Activated B cell treated with CpG ODN at 0.5 μM for 24 hours (primary cell): ENCODE data around the gene PSMC3. TPM values are rescaled to one million over a fixed set of nuclear protein-coding genes. Genes with fewer than 3 reads are reported as not detected.

ENCODE experiments used
- ATAC-seq: fragments of 200-7000 bp; cut with Tn5 transposase; one replicate; pipeline ENCODE4 v1.10.0; 2021; ENCODE audit warnings: low read depth, mild to moderate bottlenecking, moderate library complexity
- CTCF ChIA-PET: fragments of 350-600 bp; sonication (Branson Sonifier 250); formaldehyde crosslinking; loops from one replicate; lab custom pipeline; 2021; ENCODE audit warnings: antibody characterized with exemption; lab: Charles Lee
- POLR2A ChIA-PET: fragments of 350-600 bp; sonication (Branson Sonifier 250); formaldehyde crosslinking; loops from one replicate; lab custom pipeline; 2021; ENCODE audit warnings: antibody characterized with exemption; lab: Charles Lee
- DNase-seq: peaks from one replicate; pipeline ENCODE4 v3.0.0; 2022
- H3K27ac Mint-ChIP-seq: one replicate; pipeline ENCODE4 v1.8.0; 2020; ENCODE audit warnings: mixed read lengths
- H3K27me3 Mint-ChIP-seq: one replicate; pipeline ENCODE4 v1.8.0; 2021; ENCODE audit warnings: mixed read lengths
- H3K36me3 Mint-ChIP-seq: one replicate; pipeline ENCODE4 v1.8.0; 2021; ENCODE audit warnings: low read depth, mixed read lengths
- H3K4me1 Mint-ChIP-seq: one replicate; pipeline ENCODE4 v1.8.0; 2021; ENCODE audit warnings: mixed read lengths
- H3K4me3 Mint-ChIP-seq: one replicate; pipeline ENCODE4 v1.8.0; 2020; ENCODE audit warnings: mild to moderate bottlenecking, mixed read lengths
- H3K9me3 Mint-ChIP-seq: one replicate; pipeline ENCODE4 v1.8.0; 2020; ENCODE audit warnings: mixed read lengths
- intact Hi-C: fragments of 100-400 bp; cut with micrococcal nuclease; formaldehyde crosslinking; loops from one replicate; pipeline ENCODE4 v1.15.1; 2024
- total RNA-seq: library from RNA; stranded (reverse); gene quantifications from 2 replicates; pipeline ENCODE4 v1.2.3, GENCODE V29; 2022
- TF ChIP-seq, protein P1 (sequence below): fragments of 200-600 bp; IDR thresholded peaks from one replicate; pipeline ENCODE4 v1.8.0; 2022; ENCODE audit warnings: antibody characterized with exemption, mild to moderate bottlenecking

Gene PSMC3
- total RNA-seq, 1 donor from 2014 or later: 101 TPM

DNA sequence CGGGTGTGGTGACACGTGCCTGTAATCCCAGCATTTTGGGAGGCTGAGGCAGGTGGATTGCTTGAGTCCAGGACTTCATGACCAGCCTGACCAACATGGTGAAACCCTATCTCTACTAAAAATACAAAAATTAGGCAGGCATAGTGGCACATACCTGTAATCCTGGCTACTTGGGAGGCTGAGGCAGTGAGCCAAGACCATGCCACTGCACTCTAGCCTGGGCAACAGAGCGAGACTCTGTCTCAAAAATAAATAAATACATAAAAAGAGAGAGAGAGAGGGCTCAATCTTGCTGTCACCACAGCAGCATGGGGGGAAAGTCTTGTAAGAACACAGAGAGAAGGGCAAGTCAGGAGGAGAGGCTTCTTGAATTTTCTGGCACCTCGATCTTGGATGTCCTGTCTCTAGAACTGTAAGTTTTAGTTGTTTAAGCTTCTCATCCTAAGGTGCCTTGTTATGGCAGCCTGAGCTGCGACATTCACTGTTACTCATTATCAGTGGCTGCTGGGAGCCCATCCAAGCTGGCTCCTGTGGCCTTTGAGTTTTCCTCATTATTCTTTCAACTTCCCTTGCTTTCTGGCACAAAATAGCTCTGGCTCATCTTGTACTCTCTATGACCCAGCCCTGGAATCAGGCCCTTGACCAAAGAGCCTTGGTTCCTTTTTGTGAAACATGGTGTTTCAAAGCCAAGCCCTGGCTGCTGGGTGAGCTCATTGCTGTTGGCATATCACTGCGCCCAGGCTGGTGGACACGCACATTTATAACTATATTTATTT lies 8.0 kb upstream of the PSMC3 start:
- POLR2A ChIA-PET: no interaction called here
- CTCF ChIA-PET: no interaction called here

DNA sequence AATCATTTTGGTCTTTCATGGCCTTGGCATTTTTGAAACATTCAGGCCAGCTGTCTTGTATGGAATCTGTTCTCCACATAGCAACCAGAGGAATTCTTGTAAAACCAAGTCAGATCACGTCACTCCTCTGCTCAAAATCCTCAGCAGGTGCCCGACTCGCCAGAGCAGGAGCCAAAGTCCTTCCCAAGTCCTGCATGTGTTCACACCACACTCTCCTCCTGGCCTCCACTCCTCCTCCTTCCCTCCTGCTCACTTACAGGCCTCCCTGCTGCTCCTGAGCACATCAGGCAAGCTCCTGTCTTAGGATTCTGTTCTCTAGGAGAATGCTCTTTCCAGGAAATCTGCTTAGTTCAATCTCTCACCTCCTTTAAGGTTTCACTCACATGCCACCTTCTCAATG lies 6.9 kb upstream of the PSMC3 start:
- CTCF ChIA-PET: no interaction called here
- TF ChIP-seq, protein P1, sequence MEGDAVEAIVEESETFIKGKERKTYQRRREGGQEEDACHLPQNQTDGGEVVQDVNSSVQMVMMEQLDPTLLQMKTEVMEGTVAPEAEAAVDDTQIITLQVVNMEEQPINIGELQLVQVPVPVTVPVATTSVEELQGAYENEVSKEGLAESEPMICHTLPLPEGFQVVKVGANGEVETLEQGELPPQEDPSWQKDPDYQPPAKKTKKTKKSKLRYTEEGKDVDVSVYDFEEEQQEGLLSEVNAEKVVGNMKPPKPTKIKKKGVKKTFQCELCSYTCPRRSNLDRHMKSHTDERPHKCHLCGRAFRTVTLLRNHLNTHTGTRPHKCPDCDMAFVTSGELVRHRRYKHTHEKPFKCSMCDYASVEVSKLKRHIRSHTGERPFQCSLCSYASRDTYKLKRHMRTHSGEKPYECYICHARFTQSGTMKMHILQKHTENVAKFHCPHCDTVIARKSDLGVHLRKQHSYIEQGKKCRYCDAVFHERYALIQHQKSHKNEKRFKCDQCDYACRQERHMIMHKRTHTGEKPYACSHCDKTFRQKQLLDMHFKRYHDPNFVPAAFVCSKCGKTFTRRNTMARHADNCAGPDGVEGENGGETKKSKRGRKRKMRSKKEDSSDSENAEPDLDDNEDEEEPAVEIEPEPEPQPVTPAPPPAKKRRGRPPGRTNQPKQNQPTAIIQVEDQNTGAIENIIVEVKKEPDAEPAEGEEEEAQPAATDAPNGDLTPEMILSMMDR: no peak
- DNase-seq: no peak

More for the DNA sequence above, 8.0 kb upstream of the PSMC3 start:
- Mint-ChIP-seq H3K9me3 (no peaks in the 10 kb centered on the region), H3K4me1 (no peaks in the 10 kb centered on the region), H3K4me3 (no peak overlapping the region), H3K36me3 (no peaks in the 10 kb centered on the region), H3K27ac (no peak overlapping the region), H3K27me3 (no peaks in the 10 kb centered on the region)
- intact Hi-C loops: no loop called here
- DNase-seq (no peak), ATAC-seq (no peak)
- TF ChIP-seq, protein P1: no peak

DNA sequence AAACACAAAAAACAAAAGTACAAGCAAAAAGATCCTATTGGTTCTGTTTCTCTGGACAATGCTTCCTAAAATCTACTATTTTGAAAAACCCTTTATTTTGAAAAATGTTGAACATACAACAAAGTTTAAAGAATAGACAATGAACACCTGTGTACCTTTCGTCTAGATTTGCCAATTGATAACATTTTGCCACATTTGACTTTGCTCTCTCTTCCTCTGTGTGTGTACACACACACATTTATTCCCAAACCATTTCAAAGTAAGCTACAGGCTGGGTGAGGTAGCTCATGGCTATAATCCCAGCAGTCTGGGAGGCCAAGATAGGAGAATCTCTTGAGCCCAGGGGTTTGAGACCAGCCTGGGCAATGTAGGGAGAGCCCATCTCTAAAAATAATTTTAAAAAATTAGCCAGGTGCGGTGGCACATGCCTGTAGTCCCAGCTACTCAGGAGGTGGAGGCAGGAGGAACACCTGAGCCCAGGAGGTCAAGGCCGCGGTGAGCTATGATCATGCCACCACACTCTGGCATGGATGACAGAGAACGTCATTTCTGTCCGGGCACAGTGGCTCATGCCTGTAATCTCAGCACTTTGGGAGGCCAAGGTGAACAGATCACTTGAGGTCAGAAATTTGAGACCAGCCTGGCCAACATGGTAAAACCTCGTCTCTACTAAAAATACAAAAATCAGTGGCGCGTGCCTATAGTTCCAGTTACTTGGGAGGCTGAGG lies 5.3 kb upstream of the PSMC3 start:
- Mint-ChIP-seq H3K36me3 (peaks cover under 1% of the 10 kb centered on the region), H3K27ac (no peak overlapping the region), H3K27me3 (no peaks in the 10 kb centered on the region), H3K4me3 (no peak overlapping the region), H3K4me1 (peaks cover 2% of the 10 kb centered on the region), H3K9me3 (no peaks in the 10 kb centered on the region)
- ATAC-seq: no peak
- TF ChIP-seq, protein P1: no peak
- no peak for DNase-seq
- ChIA-PET POLR2A (interaction anchor here (0.6 kb wide), 1 partner anchor 211 kb away, joined by 3 read pairs; no protein-coding TSS in a partner anchor), CTCF (no interaction called here)
- intact Hi-C loops: no loop called here

More for the DNA sequence above, 6.9 kb upstream of the PSMC3 start:
- no peak overlapping the region for H3K27ac Mint-ChIP-seq
- H3K9me3 Mint-ChIP-seq: no peaks in the 10 kb centered on the region
- no peaks in the 10 kb centered on the region for H3K27me3 Mint-ChIP-seq
- no peaks in the 10 kb centered on the region for H3K4me1 Mint-ChIP-seq
- no peak overlapping the region for H3K4me3 Mint-ChIP-seq
- intact Hi-C loops: no loop called here
- H3K36me3 Mint-ChIP-seq: no peaks in the 10 kb centered on the region
- ATAC-seq: no peak
- POLR2A ChIA-PET: interaction anchor here (0.7 kb wide), 1 partner anchor 255 kb away, joined by 4 read pairs; no protein-coding TSS in a partner anchor

DNA sequence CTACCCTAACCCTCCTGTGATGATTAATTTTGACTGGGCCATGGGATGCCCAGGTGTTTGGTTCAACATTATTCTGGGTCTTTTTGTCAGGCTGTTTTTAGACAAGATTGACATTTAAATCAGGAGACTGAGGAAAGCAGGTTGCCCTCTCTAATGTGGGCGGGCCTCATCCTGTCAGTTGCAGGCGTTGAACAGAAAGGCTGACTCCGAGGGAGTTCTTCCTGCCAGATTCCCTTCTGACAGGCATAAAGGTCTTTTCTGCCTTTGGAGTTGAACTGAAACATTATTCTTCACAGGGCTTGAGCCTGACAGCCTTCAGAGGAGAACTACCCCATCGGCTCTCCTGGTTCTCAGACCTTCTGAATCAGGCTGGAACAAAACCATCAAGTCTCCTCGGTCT lies 4.3 kb upstream of the PSMC3 start:
- H3K36me3 Mint-ChIP-seq: peaks cover 9% of the 10 kb centered on the region
- no peaks in the 10 kb centered on the region for H3K9me3 Mint-ChIP-seq
- no peak overlapping the region for H3K27ac Mint-ChIP-seq
- no peaks in the 10 kb centered on the region for H3K27me3 Mint-ChIP-seq
- H3K4me3 Mint-ChIP-seq: no peak overlapping the region
- intact Hi-C loops: no loop called here
- ATAC-seq: no peak
- TF ChIP-seq, protein P1: no peak
- CTCF ChIA-PET: no interaction called here
- POLR2A ChIA-PET: no interaction called here
- peaks cover 10% of the 10 kb centered on the region for H3K4me1 Mint-ChIP-seq
- DNase-seq: no peak

DNA sequence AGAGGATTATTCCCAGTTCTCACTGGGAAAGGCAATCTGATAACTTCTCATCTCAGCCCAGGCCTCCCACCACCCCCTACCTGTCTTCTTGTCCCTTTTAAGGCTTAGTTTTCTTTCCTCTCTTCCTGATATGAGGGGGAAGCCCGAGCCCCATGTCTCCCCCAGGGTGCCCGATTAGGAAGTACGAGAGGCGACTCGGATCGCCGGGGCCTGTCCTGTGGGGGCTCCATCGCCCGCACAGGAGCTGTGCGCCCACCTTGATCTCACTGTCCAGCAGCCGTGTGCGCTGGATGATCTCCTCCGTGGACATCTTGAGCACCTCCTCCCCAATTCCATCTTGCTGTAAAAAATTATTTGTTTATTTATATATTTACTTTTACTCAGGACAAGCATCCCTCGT lies 628 bp downstream of the PSMC3 start:
- ATAC-seq (no peak), DNase-seq (no peak)
- POLR2A ChIA-PET: interaction anchor here (0.5 to 2.8 kb wide), 13 partner anchors 17 to 423 kb away, joined by 3 to 19 read pairs (median 5); partner anchors contain the start of genes CELF1, DDB2, MADD and NUP160
- Mint-ChIP-seq H3K27ac (peak overlapping the region; percentile 99), H3K27me3 (no peaks in the 10 kb centered on the region), H3K4me1 (peaks cover 20% of the 10 kb centered on the region), H3K4me3 (peak overlapping the region; percentile 99), H3K9me3 (no peaks in the 10 kb centered on the region), H3K36me3 (peaks cover 54% of the 10 kb centered on the region)
- intact Hi-C loops: loop anchor here (1.0 to 5.0 kb wide), 20 partner anchors 13 to 808 kb away; partner anchors contain the start of genes ACP2, ARHGAP1, ATG13 and CELF1
- CTCF ChIA-PET: interaction anchor here (1.1 to 2.7 kb wide), 2 partner anchors 13 to 52 kb away, joined by 6 to 8 read pairs; no protein-coding TSS in a partner anchor
- TF ChIP-seq, protein P1: no peak
